AG04449 (cell line): ENCODE data around the gene LINC01488.

Experiments
- CTCF ChIA-PET: fragments of 350-600 bp; formaldehyde crosslinking; extraction: SDS; loops from one replicate; lab custom pipeline; 2021; ENCODE audit warnings: antibody characterized with exemption; lab: Yijun Ruan, JAX
- POLR2A ChIA-PET: fragments of 400-600, 350-600 bp; formaldehyde crosslinking; extraction: SDS; loops from one replicate; lab custom pipeline; 2020; ENCODE audit warnings: antibody characterized with exemption, inconsistent platforms; lab: Yijun Ruan, JAX
- DNase-seq: peaks from one replicate; pipeline ENCODE4 v3.0.0-alpha.2; 2010; ENCODE audit warnings: low read depth, low spot score
- H3K4me3 ChIP-seq: 2 replicates; pipeline ENCODE4 v1.5.1; 2011; ENCODE audit warnings: low read depth, mild to moderate bottlenecking, control low read depth, low read length
- CTCF ChIP-seq: IDR thresholded peaks from one replicate; pipeline ENCODE4 v1.5.1; 2011; ENCODE audit warnings: mild to moderate bottlenecking, moderate library complexity, low read length, control low read depth, inconsistent platforms; ENCODE audit not compliant: insufficient read depth; ENCODE audit errors: missing control alignments

LINC01488 gene

GRCh38 chr11:69538854-69539253, 57.4 kb downstream of the LINC01488 start:
- DNase-seq, result no peak
- TF ChIP-seq CTCF, result no peak
- H3K4me3 ChIP-seq, result no peak overlapping the region
- ChIA-PET CTCF (no interaction called here), POLR2A (no interaction called here)

DNA sequence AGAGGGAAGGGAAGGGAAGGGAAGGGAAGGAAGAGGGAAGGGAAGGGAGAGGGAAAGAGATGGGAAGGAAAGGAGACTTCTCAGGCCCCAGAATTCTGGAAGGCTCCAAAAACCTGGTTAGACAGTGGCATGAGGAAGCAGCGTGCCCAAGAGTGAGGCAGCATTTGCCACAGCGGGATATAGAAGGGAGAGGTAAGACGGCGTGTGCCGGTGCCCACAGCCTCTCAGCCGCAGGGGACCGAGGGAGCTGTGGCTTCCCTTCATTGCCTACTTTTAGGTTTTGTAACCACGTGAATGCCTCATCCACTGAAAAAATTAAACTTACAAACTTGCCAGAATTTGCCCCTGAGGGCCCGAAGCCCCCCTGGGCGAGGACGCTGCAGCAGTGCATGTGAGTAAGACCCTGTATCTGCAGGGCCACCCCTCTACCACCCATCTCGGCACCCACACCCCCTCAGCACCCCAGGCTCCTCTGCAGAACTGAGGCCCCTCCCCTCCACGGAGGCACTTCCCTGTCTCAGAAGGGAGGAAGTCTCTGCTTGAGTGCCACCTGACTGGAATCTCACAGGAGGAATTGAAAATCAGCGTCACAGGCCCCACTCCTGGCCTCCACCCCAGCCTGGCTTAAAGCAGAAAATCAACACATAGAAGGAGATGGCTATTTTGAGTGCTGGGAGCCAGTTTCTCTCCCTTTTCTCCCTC, 58.1 kb downstream of the LINC01488 start:
- no peak for TF ChIP-seq CTCF
- POLR2A ChIA-PET, result no interaction called here
- no peak overlapping the region for H3K4me3 ChIP-seq
- DNase-seq, result no peak
- CTCF ChIA-PET, result no interaction called here

GRCh38 chr11:69540118-69541000, 58.9 kb downstream of the LINC01488 start:
- CTCF ChIA-PET, result interaction anchor here (1.5 kb wide), 1 partner anchor 11 kb away, joined by 3 read pairs; no protein-coding TSS in a partner anchor

DNA sequence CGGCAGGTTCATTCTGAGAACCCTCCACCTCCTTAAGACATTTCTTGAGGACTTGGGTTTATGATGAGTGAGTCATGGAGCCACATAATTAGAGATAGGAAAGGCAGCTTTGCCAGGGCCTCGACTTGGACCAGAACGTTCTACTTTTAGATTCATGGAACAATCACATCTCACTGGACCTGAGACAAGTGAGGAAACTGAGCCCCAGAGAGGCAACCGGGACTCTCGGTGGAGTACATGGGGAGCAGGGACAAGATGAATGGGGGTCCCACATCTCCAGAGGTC, 59.5 kb downstream of the LINC01488 start:
- DNase-seq, result no peak
- H3K4me3 ChIP-seq, result no peak overlapping the region
- ChIA-PET CTCF (interaction anchor here (1.5 kb wide), 1 partner anchor 10 kb away, joined by 3 read pairs; no protein-coding TSS in a partner anchor), POLR2A (no interaction called here)
- no peak for TF ChIP-seq CTCF

More at GRCh38 chr11:69540118-69541000, 58.9 kb downstream of the LINC01488 start:
- TF ChIP-seq CTCF, result no peak
- DNase-seq, result no peak
- POLR2A ChIA-PET, result no interaction called here
- H3K4me3 ChIP-seq, result no peak overlapping the region

- no peak for TF ChIP-seq CTCF
- CTCF ChIA-PET, result interaction anchor here (1.5 kb wide), 1 partner anchor 9 kb away, joined by 3 read pairs; no protein-coding TSS in a partner anchor
- DNase-seq, result no peak
- POLR2A ChIA-PET, result no interaction called here
- no peak overlapping the region for H3K4me3 ChIP-seq
Observed at GRCh38 chr11:69541501-69542313, 60.2 kb downstream of the LINC01488 start.
